Fibroblast of peridontal ligament (primary cell): ENCODE measurements around the gene GGA2.
"Not testable (repeated sequence)": the region's sequence is repeated elsewhere in the genome, so short reads cannot be mapped to it uniquely, and the experiment has no call there.

Source experiments
- DNase-seq: peaks from one replicate; pipeline ENCODE4 v3.0.0-alpha.2; 2010; ENCODE audit errors: extremely low read depth

GGA2 gene

DNA sequence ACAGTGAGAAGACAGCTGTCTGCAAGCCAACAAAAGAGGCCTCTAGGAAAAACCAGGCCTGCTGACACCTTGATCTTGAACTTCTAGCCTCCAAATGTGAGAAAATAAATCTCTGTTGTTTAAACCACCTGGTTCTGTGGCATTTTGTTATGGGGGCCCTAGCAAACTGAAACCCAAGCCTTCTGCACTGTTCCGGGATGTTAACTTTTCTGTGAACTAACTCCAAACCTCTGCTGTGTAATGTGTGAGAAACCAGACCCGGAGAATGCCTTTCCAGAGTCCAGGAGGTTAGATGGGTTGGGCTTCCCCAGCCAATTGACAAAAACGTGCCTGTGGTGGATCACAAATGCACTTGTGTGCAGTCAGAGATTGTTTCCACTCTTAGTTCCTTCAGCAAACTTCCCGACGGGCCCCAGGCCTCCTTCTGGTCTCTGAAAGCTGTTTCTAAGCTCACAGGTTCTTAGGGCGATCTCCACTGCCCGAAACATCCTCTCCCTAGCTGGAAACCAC is 13.6 kb upstream of the GGA2 start:
- DNase-seq: no peak

DNA sequence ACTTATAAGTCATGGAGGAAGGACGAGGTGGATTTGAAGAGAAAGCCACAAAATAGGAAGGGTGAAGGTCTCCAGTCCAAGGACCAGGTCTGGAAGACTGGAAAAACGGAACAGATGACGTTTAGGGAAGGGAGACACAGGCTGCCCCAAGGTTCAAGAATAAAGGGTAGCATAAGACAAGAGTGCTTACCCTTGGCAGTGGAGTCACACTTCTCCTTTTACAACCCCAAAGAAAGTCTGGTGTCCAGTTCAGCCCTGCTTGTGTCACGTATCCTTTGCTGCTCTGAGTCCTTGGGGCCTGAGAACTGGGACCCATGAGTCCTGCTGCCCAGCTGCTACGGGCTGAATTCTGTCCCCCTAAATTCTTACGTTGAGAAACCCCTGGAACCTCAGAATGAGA is 13.0 kb upstream of the GGA2 start:
- DNase-seq: no peak

DNA sequence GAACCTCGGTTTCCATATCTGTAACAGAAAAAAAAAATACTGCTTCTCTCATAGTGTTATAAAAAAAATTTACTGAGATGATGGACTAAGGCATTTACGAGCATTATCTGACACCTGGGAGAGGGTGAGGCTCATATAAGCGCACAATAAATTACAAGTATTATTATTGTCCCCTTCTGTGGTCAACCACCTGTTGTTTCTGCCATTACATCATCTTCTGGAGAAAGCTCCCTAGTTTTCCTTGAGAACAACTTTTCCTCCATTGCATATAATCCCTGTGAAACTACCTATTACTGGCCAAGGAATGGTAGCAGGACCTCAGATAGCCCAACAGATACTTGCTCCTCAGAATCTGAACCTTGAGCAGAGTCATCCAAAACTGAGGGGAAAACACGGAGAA is 11.7 kb upstream of the GGA2 start:
- no peak for DNase-seq

DNA sequence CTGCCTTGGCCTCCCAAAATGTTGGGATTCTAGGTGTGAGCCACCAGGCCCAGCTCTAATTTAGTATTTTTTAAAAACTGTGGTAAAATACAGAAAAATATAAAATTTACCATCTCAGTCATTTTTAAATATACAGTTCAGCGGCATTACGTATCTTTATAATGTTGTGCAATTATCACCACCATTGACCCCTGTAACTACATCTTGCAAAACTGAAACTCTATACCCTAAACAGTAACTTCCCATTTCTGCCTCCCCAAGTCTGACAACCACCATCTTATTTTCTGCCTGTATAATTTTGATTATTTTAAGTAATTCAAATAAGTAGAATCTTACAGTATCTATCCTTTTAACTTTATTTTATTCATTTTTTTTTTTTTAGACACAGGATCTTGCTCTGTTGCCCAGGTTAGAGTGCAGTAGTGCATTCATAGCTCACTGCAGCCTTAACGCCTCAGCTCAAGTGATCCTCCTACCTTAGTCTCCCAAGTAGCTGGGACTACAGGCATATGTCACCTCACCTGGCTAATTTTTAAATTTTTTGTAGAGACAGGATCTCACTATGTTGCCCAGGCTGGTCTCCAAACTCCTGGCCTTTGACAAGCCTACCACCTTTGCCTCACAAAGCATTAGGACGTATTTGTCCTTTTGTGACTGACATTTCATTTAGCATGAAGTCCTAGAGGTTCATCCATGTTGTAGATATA is 10.9 kb upstream of the GGA2 start:
- DNase-seq: no peak

DNA sequence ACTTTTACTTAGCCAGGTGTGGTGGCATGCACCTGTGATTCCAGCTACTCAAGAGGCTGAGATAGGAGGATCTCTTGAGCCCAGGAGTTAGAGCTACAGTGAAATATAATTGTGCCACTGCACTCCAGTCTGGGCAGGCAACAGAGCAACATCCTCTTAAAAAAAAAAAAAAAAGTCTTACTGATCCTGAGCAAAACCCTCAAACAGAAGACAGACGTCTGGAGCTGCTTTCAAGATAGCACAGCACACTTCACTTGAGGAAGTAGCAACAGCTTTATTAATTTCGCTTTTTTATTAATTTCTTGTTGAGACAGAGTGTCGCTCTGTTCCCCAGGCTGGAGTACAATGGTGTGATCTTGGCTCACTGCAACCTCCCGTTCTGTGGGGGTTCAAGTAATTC is 10.2 kb upstream of the GGA2 start:
- DNase-seq: no peak

GRCh38 chr16:23519282-23519681 is 9.0 kb upstream of the GGA2 start:
- DNase-seq: no peak

- DNase-seq: no peak
Observed at GRCh38 chr16:23518435-23518891, 8.2 kb upstream of the GGA2 start.

DNA sequence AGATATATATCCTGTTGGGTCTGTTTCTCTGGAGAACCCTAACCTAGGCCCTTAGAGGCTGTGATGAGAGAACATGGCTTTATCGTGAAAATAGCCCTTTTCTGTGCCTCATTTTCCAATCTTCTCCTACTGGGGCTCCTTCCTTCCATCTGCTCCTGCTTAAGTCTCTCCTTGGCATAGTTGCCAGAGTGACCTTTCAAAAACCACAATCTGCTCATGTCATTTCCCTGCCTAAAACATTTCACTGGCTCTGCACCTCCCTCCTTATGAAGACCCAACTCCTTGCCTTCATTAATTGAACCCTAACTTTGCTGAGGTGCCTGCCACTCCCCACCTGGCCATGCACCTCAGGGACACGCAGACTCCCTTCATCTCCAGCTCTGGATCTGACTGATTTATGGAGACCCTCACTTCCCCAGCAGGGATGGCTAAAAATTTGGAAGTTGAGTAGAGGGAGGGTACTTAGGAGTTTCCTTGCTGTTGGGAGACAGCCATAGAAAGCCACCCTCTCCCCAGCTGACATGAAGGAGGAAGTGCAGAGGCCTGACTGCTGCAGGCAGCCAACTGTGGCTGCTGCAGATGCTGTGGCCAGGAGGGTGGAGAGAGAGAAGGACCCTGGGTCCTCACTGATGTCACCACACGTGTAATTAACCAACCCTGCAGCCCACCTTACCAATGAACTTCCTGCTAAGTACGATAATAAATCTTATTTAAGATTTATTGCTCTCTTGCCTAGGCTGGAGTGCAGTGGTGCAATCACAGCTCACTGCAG is 6.3 kb upstream of the GGA2 start:
- peak; percentile 54 for DNase-seq

- DNase-seq: no peak
Observed at GRCh38 chr16:23515881-23516280, 5.6 kb upstream of the GGA2 start.

- DNase-seq: no peak
Observed at GRCh38 chr16:23514381-23515152, 4.3 kb upstream of the GGA2 start.

DNA sequence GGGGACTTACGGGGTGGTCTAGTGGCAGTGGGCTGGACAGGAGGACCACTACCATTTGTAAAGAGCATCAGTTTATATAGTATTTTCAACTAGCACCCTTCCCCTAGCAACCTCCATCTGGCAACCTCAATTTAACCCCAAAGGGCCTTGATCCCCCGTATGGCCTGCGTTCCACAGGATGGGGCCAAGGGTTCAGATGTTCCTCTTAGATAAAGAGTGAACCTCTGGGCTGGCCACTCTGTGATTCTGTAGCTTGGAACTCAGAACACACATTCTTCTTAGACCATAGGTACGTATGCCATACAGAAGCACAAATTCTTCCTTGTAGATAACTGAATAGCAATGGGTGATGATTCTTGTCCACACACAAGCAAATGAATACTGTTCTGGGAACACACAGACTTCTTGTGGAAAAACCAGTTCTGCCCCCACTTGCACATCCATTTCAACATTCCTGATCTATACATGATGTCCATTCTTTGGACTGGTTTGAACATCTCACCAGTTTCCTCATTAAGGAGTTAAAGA is 1.9 kb upstream of the GGA2 start:
- no peak for DNase-seq

DNA sequence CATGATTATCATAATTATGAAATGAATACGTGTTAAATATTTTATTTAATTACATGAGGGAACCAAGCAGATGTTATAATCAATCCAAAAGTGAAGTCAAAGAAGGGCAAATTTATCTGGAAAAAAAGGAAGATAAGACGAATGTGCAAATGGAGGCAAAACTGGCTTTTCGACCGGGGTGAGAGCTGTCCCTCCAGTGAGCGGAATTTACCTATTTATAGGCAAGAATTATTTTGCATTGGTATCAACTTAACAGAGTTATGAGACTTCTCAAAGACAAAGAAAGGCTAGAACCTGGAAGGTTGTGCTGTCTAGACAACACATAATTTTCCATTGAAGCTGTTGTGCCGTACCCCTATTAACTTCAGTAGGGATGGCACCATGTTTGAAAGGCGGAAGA is 1.4 kb upstream of the GGA2 start:
- no peak for DNase-seq

- DNase-seq: not testable (repeated sequence)
Observed at GRCh38 chr16:23510915-23511270, 599 bp upstream of the GGA2 start.

DNA sequence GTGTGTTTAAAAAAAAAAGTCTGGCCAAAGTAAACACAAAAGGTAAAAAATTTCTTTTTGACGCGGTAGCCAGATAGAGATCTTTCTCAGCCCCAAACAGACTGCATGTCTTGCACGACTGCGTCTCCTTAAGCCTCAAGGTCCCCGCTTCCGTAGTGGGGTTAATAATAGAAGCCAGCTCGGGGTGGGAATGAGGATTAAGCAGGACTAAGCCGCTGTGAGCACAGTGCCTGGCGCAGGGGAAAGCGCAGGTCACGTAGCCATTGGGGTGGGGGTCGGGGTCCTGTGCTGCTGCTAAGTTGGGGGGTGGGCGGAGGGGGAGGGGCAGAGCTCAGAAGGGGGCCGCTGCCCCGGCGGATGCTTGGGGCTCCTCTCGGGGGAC is 521 bp downstream of the GGA2 start:
- DNase-seq: peak; percentile 25

DNA sequence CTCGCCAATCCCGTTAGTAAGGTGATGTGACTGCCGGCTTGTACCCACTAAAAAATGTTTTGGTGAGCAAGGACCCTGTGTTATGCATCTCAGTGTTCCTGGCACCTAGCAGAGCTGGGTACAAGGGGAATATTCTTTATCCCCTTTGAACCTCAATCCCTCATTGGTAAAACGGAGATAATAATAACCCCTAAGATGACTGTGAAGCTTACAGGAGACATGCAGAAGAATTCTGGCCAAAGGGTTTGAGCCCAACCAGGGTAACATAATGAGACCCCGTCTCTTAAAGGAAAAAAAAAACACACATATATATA is 896 bp downstream of the GGA2 start:
- DNase-seq: no peak

DNA sequence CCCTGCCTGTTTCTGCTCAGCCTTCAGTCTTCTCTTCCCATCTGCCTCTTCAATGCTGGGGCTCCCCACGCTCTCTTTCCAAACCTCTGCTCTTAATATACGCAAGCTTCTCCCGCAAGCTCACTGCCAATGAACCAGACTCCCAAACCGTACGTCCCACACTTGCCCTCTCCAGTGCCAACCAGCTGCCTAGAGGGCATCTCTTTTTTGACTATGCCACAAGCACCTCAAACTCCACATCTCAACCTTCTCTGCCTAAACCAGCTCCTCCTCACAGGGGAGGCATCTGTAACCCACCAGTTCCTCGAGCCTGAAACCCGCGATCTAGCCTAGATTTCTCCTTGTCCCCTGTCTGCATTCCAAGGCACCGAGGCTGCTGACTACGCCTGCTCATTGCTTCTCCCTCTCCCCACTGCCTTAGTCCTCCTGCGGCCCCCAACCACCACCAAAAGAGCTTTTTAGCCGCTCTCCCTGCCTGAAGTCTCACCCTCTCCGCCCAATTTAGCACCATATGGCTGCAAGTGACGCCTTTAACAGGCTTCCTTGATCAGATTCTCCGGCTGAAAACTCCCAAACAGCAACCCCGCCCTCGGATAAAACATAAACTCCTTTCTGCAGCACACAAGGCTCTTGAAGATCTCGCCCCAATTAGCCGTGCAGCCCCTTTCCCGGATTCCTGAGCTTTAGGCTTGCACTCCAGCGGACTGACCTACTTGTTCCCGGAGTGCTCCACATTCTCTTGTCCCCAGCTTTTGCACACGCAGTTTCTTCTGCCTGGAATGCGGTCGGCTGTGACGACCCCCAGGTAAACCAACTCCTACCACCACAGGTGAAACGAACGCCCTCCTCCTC is 1.5 kb downstream of the GGA2 start:
- DNase-seq: peak; percentile 28

DNA sequence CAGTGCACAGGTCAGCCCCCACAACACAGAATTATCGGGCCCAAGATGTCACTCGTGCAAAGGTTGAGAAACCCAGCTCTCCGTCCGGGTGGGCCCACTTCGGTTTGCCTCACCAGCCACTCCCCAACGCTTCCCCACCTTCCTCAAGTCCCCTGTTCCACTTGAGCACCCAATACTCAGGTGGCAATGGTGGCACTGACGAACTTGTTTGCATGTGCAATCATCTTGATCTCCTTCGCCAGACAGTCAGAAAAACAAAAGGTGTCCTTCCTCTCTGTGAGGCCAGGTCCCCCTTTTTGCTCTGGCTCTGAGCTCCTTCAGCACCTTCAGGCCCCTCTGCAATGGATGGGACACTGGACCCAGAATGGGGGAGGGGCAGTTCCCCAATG is 3.7 kb downstream of the GGA2 start:
- DNase-seq: no peak

DNA sequence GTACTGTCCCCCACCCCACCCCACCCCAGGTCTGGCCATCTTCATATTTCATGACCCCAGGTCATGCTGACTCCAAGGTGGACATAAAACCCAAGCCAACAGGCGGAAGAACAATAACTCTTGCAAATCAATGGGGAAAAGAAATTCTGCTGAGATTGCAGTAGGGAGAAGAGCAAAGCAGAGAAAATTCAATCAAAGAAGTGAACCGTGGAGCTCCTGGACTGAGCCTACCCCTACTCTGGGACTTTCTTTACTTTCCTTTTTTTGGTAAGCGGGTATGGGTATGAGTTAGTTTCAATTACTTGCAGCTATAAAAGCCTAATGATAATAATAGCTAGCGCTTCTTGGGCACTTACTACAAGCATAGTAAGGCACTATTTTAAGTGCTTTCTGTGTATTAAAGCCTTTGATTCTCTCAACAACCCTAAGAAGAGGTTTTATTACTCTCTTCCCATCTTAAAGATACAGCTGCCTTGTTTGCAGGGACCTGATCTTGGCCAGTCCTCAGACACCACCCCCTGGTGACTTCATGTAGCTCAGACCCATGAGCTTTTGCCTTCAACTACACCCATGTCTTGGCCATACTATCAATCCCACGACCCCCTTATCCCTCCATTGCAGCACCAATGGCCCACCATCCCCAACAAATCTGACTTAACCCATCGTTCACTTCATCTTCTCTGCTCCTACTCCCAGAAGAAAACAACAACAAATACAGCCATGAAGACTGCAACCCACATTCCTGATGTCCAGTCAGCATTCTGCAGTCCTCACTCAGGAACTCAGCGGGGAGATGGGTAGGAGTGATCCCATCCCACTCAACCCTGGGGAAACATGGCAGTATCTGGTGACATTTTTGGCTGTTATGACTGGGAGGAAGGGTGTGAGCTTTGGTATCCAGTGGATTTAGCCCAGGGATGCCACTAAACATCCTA is 4.4 kb downstream of the GGA2 start:
- no peak for DNase-seq

GRCh38 chr16:23505180-23505665 is 5.1 kb downstream of the GGA2 start:
- no peak for DNase-seq

DNA sequence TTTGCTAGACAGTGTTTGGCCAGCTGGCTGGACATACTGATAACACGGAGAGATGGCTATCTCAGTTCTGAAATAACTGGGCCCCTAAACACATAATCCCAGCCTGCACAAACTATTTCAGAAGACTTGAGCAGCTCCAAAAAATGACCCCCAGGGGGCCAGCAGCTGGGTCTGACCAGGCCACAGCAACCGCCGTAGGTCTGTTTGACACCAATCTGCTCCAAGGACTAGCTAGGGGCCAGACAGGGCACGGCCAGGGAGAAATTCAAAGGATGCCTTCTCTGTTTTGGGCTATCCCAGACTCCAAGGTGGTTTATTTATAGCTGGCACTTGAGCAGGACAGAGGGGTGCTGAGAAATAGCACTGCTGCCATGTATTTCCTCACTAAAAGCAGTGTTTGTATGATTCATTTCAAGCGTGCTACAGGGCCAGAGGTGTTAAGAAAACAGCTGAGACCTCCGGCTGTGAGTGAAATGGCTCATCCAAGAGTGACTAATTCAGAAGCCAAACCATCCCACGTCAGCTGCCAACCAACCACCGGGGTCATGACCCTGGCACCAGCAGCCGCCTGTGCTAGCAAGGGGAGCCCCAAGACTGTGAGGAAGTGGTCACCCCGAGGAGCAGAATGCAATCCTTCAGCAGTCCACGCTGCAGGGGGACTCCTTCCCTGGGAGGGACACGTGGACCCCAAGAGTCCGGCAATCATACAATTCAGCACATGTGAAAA is 5.7 kb downstream of the GGA2 start:
- peak; percentile 79 for DNase-seq
